MCF 10A (cell line): ENCODE measurements around the gene CRYBG2. TPM values are rescaled to one million over a fixed set of nuclear protein-coding genes. Genes with fewer than 3 reads are reported as not detected.

ENCODE experiments used
- BruUV-seq: library from RNA; stranded (reverse); fragments of 400-500 nt; replicated peaks from 2 replicates; lab custom pipeline; 2021; lab: Mats Ljungman, UMichigan
- CTCF ChIA-PET: fragments of 300-600 bp; sonication (Branson Sonifier 250); formaldehyde crosslinking; extraction: SDS; loops from one replicate; lab custom pipeline; 2021; ENCODE audit warnings: antibody characterized with exemption, inconsistent platforms; lab: Yijun Ruan, JAX
- POLR2A ChIA-PET: fragments of 300-600, 350-650 bp; sonication (Branson Sonifier 250); formaldehyde crosslinking; extraction: SDS; loops from one replicate; lab custom pipeline; 2020; ENCODE audit warnings: antibody characterized with exemption, inconsistent platforms; lab: Yijun Ruan, JAX
- DNase-seq: peaks from one replicate; pipeline ENCODE4 v3.0.0-alpha.2; 2018; ENCODE audit not compliant: unreplicated experiment
- H3K27ac Mint-ChIP-seq: one replicate; pipeline ENCODE4 v1.8.0; 2022; ENCODE audit warnings: mild to moderate bottlenecking, low read depth, mixed read lengths; ENCODE audit not compliant: unreplicated experiment
- H3K27me3 Mint-ChIP-seq: one replicate; pipeline ENCODE4 v1.8.0; 2022; ENCODE audit warnings: mixed read lengths; ENCODE audit not compliant: insufficient read depth, unreplicated experiment
- H3K36me3 Mint-ChIP-seq: one replicate; pipeline ENCODE4 v1.8.0; 2022; ENCODE audit warnings: mild to moderate bottlenecking, moderate library complexity, mixed read lengths; ENCODE audit not compliant: insufficient read depth, unreplicated experiment
- H3K4me1 Mint-ChIP-seq: one replicate; pipeline ENCODE4 v1.8.0; 2022; ENCODE audit warnings: mixed read lengths; ENCODE audit not compliant: insufficient read depth, unreplicated experiment
- H3K4me3 Mint-ChIP-seq: one replicate; pipeline ENCODE4 v1.8.0; 2022; ENCODE audit warnings: mild to moderate bottlenecking, moderate library complexity, mixed read lengths; ENCODE audit not compliant: unreplicated experiment
- H3K9me3 Mint-ChIP-seq: one replicate; pipeline ENCODE4 v1.8.0; 2022; ENCODE audit warnings: mixed read lengths; ENCODE audit not compliant: unreplicated experiment
- CTCF ChIP-seq: fragments of 200-600 bp; IDR thresholded peaks from one replicate; pipeline ENCODE4 v1.8.0; 2022; ENCODE audit warnings: antibody characterized with exemption, mild to moderate bottlenecking; ENCODE audit not compliant: unreplicated experiment
- intact Hi-C: fragments of 100-400 bp; cut with micrococcal nuclease; formaldehyde crosslinking; loops from 2 replicates; pipeline ENCODE4 v1.14.1; 2022
- total RNA-seq: library from RNA; stranded (reverse); gene quantifications from 2 replicates; pipeline ENCODE4 v1.2.3, GENCODE V29; 2022

CRYBG2 gene
- total RNA-seq, 1 experiment from 2014 or later: 8.6 TPM

- peak overlapping the region; percentile 89 for H3K27ac Mint-ChIP-seq
- POLR2A ChIA-PET: interaction anchor here (0.5 to 8.9 kb wide), 32 partner anchors 8 to 1979 kb away, joined by 3 to 83 read pairs (median 4); partner anchors contain the start of genes CEP85, CNKSR1, DHDDS and HMGN2
- peaks cover 31% of the 10 kb centered on the region for H3K36me3 Mint-ChIP-seq
- H3K27me3 Mint-ChIP-seq: no peaks in the 10 kb centered on the region
- no peak for TF ChIP-seq CTCF
- BruUV-seq: TSS peak; percentile 30
- CTCF ChIA-PET: interaction anchor here (0.5 to 6.5 kb wide), 10 partner anchors 43 to 141 kb away, joined by 3 to 51 read pairs (median 4); partner anchors contain the start of gene CEP85
- peaks cover 79% of the 10 kb centered on the region for H3K4me1 Mint-ChIP-seq
- DNase-seq: peak; percentile 81
- peak overlapping the region; percentile 89 for H3K4me3 Mint-ChIP-seq
- H3K9me3 Mint-ChIP-seq: no peaks in the 10 kb centered on the region
- intact Hi-C loops: loop anchor here (2.0 to 5.0 kb wide), 2 partner anchors 28 to 167 kb away; partner anchors contain the start of genes PDIK1L and UBXN11
Measured at GRCh38 chr1:26278724-26279455, 75.0 kb downstream of the CRYBG2 start.

GRCh38 chr1:26278303-26278702, 75.6 kb downstream of the CRYBG2 start:
- peak; percentile 86 for DNase-seq
- CTCF ChIA-PET: interaction anchor here (0.6 to 6.5 kb wide), 8 partner anchors 44 to 191 kb away, joined by 3 to 51 read pairs (median 6); partner anchors contain the start of gene ZNF593
- Mint-ChIP-seq H3K9me3 (no peaks in the 10 kb centered on the region), H3K36me3 (peaks cover 32% of the 10 kb centered on the region), H3K27me3 (no peaks in the 10 kb centered on the region), H3K4me1 (peaks cover 75% of the 10 kb centered on the region), H3K4me3 (peak overlapping the region; percentile 89), H3K27ac (peak overlapping the region; percentile 89)
- POLR2A ChIA-PET: interaction anchor here (0.7 to 8.9 kb wide), 10 partner anchors 10 to 243 kb away, joined by 3 to 83 read pairs (median 6); partner anchors contain the start of genes CEP85, DHDDS, HMGN2 and UBXN11
- intact Hi-C loops: loop anchor here (2.0 to 5.0 kb wide), 2 partner anchors 28 to 166 kb away; partner anchors contain the start of genes PDIK1L and UBXN11
- no TSS peak for BruUV-seq
- TF ChIP-seq CTCF: no peak

GRCh38 chr1:26277719-26278118, 76.2 kb downstream of the CRYBG2 start:
- DNase-seq: no peak
- Mint-ChIP-seq H3K4me1 (peaks cover 69% of the 10 kb centered on the region), H3K27me3 (no peaks in the 10 kb centered on the region), H3K9me3 (no peaks in the 10 kb centered on the region), H3K36me3 (peaks cover 33% of the 10 kb centered on the region), H3K27ac (peak overlapping the region; percentile 89), H3K4me3 (peak overlapping the region; percentile 89)
- POLR2A ChIA-PET: interaction anchor here (0.7 to 8.9 kb wide), 11 partner anchors 11 to 243 kb away, joined by 3 to 83 read pairs (median 5); partner anchors contain the start of genes CEP85, CNKSR1, DHDDS and HMGN2
- intact Hi-C loops: loop anchor here (2.0 to 5.0 kb wide), 2 partner anchors 29 to 165 kb away; partner anchors contain the start of genes PDIK1L and UBXN11
- CTCF ChIA-PET: interaction anchor here (0.9 to 6.5 kb wide), 8 partner anchors 44 to 192 kb away, joined by 3 to 51 read pairs (median 6); partner anchors contain the start of gene ZNF593
- BruUV-seq: no TSS peak
- TF ChIP-seq CTCF: no peak

GRCh38 chr1:26277261-26277661, 76.7 kb downstream of the CRYBG2 start:
- intact Hi-C loops: loop anchor here (5.0 kb wide), 1 partner anchor 165 kb away; the partner anchor contains the start of gene PDIK1L

More at GRCh38 chr1:26277261-26277661, 76.7 kb downstream of the CRYBG2 start:
- DNase-seq: no peak
- Mint-ChIP-seq H3K36me3 (peaks cover 34% of the 10 kb centered on the region), H3K4me1 (peaks cover 69% of the 10 kb centered on the region), H3K4me3 (no peak overlapping the region), H3K27me3 (no peaks in the 10 kb centered on the region), H3K27ac (peak overlapping the region; percentile 64), H3K9me3 (no peaks in the 10 kb centered on the region)
- CTCF ChIA-PET: interaction anchor here (0.5 to 6.5 kb wide), 10 partner anchors 8 to 192 kb away, joined by 3 to 51 read pairs (median 6); partner anchors contain the start of gene ZNF593
- no TSS peak for BruUV-seq
- TF ChIP-seq CTCF: no peak
- POLR2A ChIA-PET: interaction anchor here (0.7 to 8.9 kb wide), 11 partner anchors 11 to 242 kb away, joined by 3 to 83 read pairs (median 5); partner anchors contain the start of genes CEP85, CNKSR1, DHDDS and HMGN2
